HepG2 (cell line): ENCODE data around the gene ITGA6. TPM values are rescaled to one million over a fixed set of nuclear protein-coding genes. Genes with fewer than 3 reads are reported as not detected.

Experiments used
- ATAC-seq: fragments of 200-7000 bp; cut with Tn5 transposase; 3 replicates; pipeline ENCODE4 v1.9.1; 2020; ENCODE audit warnings: mild to moderate bottlenecking, moderate library complexity
- BruUV-seq: library from RNA; stranded (reverse); fragments of 400-500 nt; replicated peaks from 2 replicates; lab custom pipeline; 2021; lab: Mats Ljungman, UMichigan
- CTCF ChIA-PET: fragments of 300-600 bp; formaldehyde crosslinking; extraction: SDS; loops from one replicate; lab custom pipeline; 2021; ENCODE audit warnings: low total read pairs, inconsistent platforms, low intra/inter-chr PET ratio; lab: Yijun Ruan, JAX
- POLR2A ChIA-PET: fragments of 350-600 bp; sonication (Branson Sonifier 250); formaldehyde crosslinking; loops from one replicate; lab custom pipeline; 2020; ENCODE audit warnings: antibody characterized with exemption, inconsistent platforms; lab: Yijun Ruan, JAX
- DNase-seq: peaks from one replicate; pipeline ENCODE4 v3.0.0-alpha.2; 2015; ENCODE audit warnings: low spot score
- FAIRE-seq: peaks from 3 replicates; lab custom pipeline; 2011; peaks lifted over from hg19 to GRCh38; lab: Jason Lieb, UNC
- H2AFZ ChIP-seq: one replicate; pipeline ENCODE4 v1.6.1; 2011; ENCODE audit warnings: low read length, inconsistent platforms
- H3K27ac ChIP-seq: fragments of 300-600 bp; 3 replicates; pipeline ENCODE4 v1.8.0; 2011; ENCODE audit warnings: mixed run types, mild to moderate bottlenecking, mixed read lengths, low read length, inconsistent platforms; ENCODE audit not compliant: insufficient read depth; ENCODE audit errors: extremely low read length
- H3K27me3 ChIP-seq, 2 experiments: fragments of 200-600 bp in 1 of 2; 2 replicates in 1 of 2; 3 replicates in 1 of 2; pipeline versions ENCODE4 v1.6.0 to v1.8.0; 2011; ENCODE audit warnings: low read length in 2 of 2, mild to moderate bottlenecking in 2 of 2, moderate library complexity in 2 of 2, inconsistent platforms in 1 of 2; ENCODE audit not compliant: insufficient read depth in 2 of 2, control insufficient read depth in 1 of 2
- H3K36me3 ChIP-seq, 2 experiments: fragments of 200-600 bp in 1 of 2; replicated peaks in 1 of 2; 2 replicates in 1 of 2; 3 replicates in 1 of 2; pipeline versions ENCODE4 v1.5.1 to v1.8.0; 2011; ENCODE audit warnings: low read length in 2 of 2, inconsistent platforms in 1 of 2; ENCODE audit not compliant: insufficient read depth in 2 of 2, control insufficient read depth in 1 of 2
- H3K4me1 ChIP-seq: 2 replicates; pipeline ENCODE4 v1.5.1; 2012; ENCODE audit warnings: low read length, inconsistent platforms; ENCODE audit not compliant: insufficient read depth
- H3K4me2 ChIP-seq: 2 replicates; pipeline ENCODE4 v1.6.0; 2011; ENCODE audit warnings: low read depth, low read length, inconsistent platforms
- H3K4me3 ChIP-seq, 3 experiments: fragments of 200-600 bp in 1 of 3; sonication (generic), shearing (Covaris generic) in 1 of 3; replicated peaks in 1 of 3; 2 replicates each; pipeline ENCODE4 v1.5.1; 2011 to 2016; ENCODE audit warnings: low read length in 3 of 3, inconsistent platforms in 2 of 3, low read depth in 2 of 3, mild to moderate bottlenecking in 2 of 3, control low read depth in 1 of 3, mixed read lengths in 1 of 3; ENCODE audit not compliant: insufficient read depth in 1 of 3
- H3K79me2 ChIP-seq: one replicate; pipeline ENCODE4 v1.6.1; 2011; ENCODE audit warnings: low read length, inconsistent platforms; ENCODE audit not compliant: insufficient read depth
- H3K9ac ChIP-seq: 2 replicates; pipeline ENCODE4 v1.6.0; 2011; ENCODE audit warnings: mild to moderate bottlenecking, low read depth, low read length, inconsistent platforms; ENCODE audit not compliant: insufficient read depth
- H3K9me3 ChIP-seq: 2 replicates; pipeline ENCODE4 v1.5.1; 2012; ENCODE audit warnings: mild to moderate bottlenecking, low read length
- H4K20me1 ChIP-seq: 2 replicates; pipeline ENCODE4 v1.6.0; 2011; ENCODE audit warnings: inconsistent platforms, mild to moderate bottlenecking, low read length, moderate library complexity; ENCODE audit not compliant: insufficient read depth
- ESRRA ChIP-seq: sonication (generic); formaldehyde crosslinking; IDR thresholded peaks from 2 replicates; pipeline ENCODE4 v1.5.1; 2020; ENCODE audit warnings: mild to moderate bottlenecking, low read depth, missing genetic modification reagents
- FUBP1 ChIP-seq: sonication (generic); formaldehyde crosslinking; IDR thresholded peaks from 2 replicates; pipeline ENCODE4 v1.5.1; 2020; ENCODE audit warnings: missing genetic modification reagents, mild to moderate bottlenecking, borderline replicate concordance
- HBP1 ChIP-seq: IDR thresholded peaks from 2 replicates; pipeline ENCODE4 v1.6.1; 2016; ENCODE audit warnings: low read depth, control low read depth
- KMT2A ChIP-seq: sonication (generic); formaldehyde crosslinking; IDR thresholded peaks from 2 replicates; pipeline ENCODE4 v1.4.0; 2020; ENCODE audit warnings: missing genetic modification reagents
- NCOR1 ChIP-seq: fragments of 200-600 bp; sonication (generic); IDR thresholded peaks from 2 replicates; pipeline ENCODE4 v1.7.0; 2017; ENCODE audit warnings: antibody characterized with exemption, low read length, borderline replicate concordance
- PAXIP1 ChIP-seq: sonication (generic); formaldehyde crosslinking; conservative IDR thresholded peaks from 2 replicates; pipeline ENCODE4 v1.4.0; 2020; ENCODE audit warnings: mild to moderate bottlenecking, missing genetic modification reagents, moderate library complexity
- ZNF24 ChIP-seq: fragments of 450-650 bp; IDR thresholded peaks from 2 replicates; pipeline ENCODE4 v1.6.1; 2017; ENCODE audit warnings: antibody characterized with exemption, mild to moderate bottlenecking
- ZNF331 ChIP-seq: sonication (generic); formaldehyde crosslinking; IDR thresholded peaks from 2 replicates; pipeline ENCODE4 v1.4.0; 2020; ENCODE audit warnings: missing genetic modification reagents
- ZSCAN30 ChIP-seq: sonication (generic); formaldehyde crosslinking; IDR thresholded peaks from 2 replicates; pipeline ENCODE4 v1.5.0; 2020; ENCODE audit warnings: mild to moderate bottlenecking, missing genetic modification reagents
- WGBS: methylation state at CpG from one replicate; pipeline ENCODE4 v1.1.6; 2017; ENCODE audit warnings: low lambda C conversion rate; 5-methylcytosine and 5-hydroxymethylcytosine counted together
- in situ Hi-C: cut with HindIII; loops from 2 replicates; pipeline ENCODE4 v1.10.0; 2017; ENCODE audit warnings: low pct_unique_long_range_greater_than_20kb; ENCODE audit not compliant: extremely low pct_ligation_motif_present
- intact Hi-C: fragments of 100-400 bp; cut with micrococcal nuclease; formaldehyde crosslinking; loops from one replicate; pipeline ENCODE4 v1.10.0; 2022; ENCODE audit not compliant: unreplicated experiment
- polyA plus RNA-seq, 8 experiments: library from polyadenylated mRNA; depleted of rRNA in 3 of 8; stranded (reverse) in 7 of 8; unstranded in 1 of 8; fragments of >200 nt; fragmentation: Illumina TruSeq in 4 of 8; extraction: Trizol in 4 of 8; gene quantifications; 2 replicates each; pipeline versions ENCODE4 v1.2.1 to v1.2.3, GENCODE V29; 2011 to 2016; ENCODE audit warnings: low read depth in 4 of 8, missing spikeins in 1 of 8, mixed read lengths in 1 of 8; ENCODE audit not compliant: insufficient read depth in 1 of 8
- total RNA-seq, 5 experiments: library from RNA; depleted of rRNA; stranded (reverse); fragments of >200 nt; fragmentation: Illumina TruSeq; extraction: Trizol; gene quantifications; 2 replicates each; pipeline ENCODE4 v1.2.3, GENCODE V29; 2016; ENCODE audit warnings: low read depth in 1 of 5

Gene ITGA6
- total and polyA plus RNA-seq, 2 of the 13 experiments (the other 11 are each of a cell fraction or from before 2014, with no cell fraction given): 24.0 to 92.5 TPM

GRCh38 chr2:172416447-172417058 lies 10.8 kb upstream of the ITGA6 start:
- 27% methylated on average over 1 of the region's 1 CpG for WGBS

More at GRCh38 chr2:172416447-172417058, 10.8 kb upstream of the ITGA6 start:
- TF ChIP-seq ZNF331 (peak; percentile 95), KMT2A (CRISPR knock-in tag) (no peak), FUBP1 (CRISPR knock-in tag) (no peak), NCOR1 (no peak), ZNF24 (no peak), HBP1 (CRISPR knock-in tag) (no peak), ESRRA (CRISPR knock-in tag) (no peak), ZSCAN30 (CRISPR knock-in tag) (no peak), PAXIP1 (CRISPR knock-in tag) (no peak)
- Histone ChIP-seq H3K4me2 (no peak overlapping the region), H3K79me2 (no peaks in the 10 kb centered on the region), H3K4me3 (no peak overlapping the region), H2AFZ (no peak overlapping the region), H3K9ac (no peak overlapping the region), H3K4me1 (no peaks in the 10 kb centered on the region), H3K36me3 (no peaks in the 10 kb centered on the region), H3K27me3 (peaks cover 0 to 20% of the 10 kb centered on the region in 2 experiments; a peak in 4 of 5 replicates), H4K20me1 (no peaks in the 10 kb centered on the region), H3K9me3 (peaks cover 21% of the 10 kb centered on the region), H3K27ac (no peak overlapping the region)
- DNase-seq: no peak
- in situ Hi-C loops: no loop called here
- ChIA-PET POLR2A (no interaction called here), CTCF (no interaction called here)
- no TSS peak for BruUV-seq
- intact Hi-C loops: no loop called here
- no peak for FAIRE-seq
- ATAC-seq: no peak
